Large intestine (tissue), 3 donors: ENCODE results near the gene GOLGA7B. TPM values are rescaled to one million over a fixed set of nuclear protein-coding genes. Genes with fewer than 3 reads are reported as not detected.

Experiments
- DNase-seq, 2 donors: peaks; one replicate each; pipeline versions ENCODE4 v3.0.0 to v3.0.0-alpha.2; 2013
- H3K27ac ChIP-seq: one replicate; pipeline ENCODE4 v1.5.1; 2013; ENCODE audit warnings: low read length
- H3K27me3 ChIP-seq: 2 replicates; pipeline ENCODE4 v1.6.1; 2013; ENCODE audit warnings: low read length; ENCODE audit not compliant: control insufficient read depth, insufficient read depth
- H3K36me3 ChIP-seq: 2 replicates; pipeline ENCODE4 v1.6.1; 2013; ENCODE audit warnings: low read length; ENCODE audit not compliant: control insufficient read depth, insufficient read depth
- H3K4me1 ChIP-seq: one replicate; pipeline ENCODE4 v1.6.1; 2013; ENCODE audit warnings: low read length; ENCODE audit not compliant: control insufficient read depth, insufficient read depth
- H3K4me3 ChIP-seq: one replicate; pipeline ENCODE4 v1.5.1; 2013; ENCODE audit warnings: low read length
- H3K9me3 ChIP-seq: one replicate; pipeline ENCODE4 v1.6.1; 2013; ENCODE audit warnings: mild to moderate bottlenecking, low read depth, low read length, moderate library complexity; ENCODE audit not compliant: control insufficient read depth
- WGBS: methylation state at CpG from one replicate; pipeline ENCODE4 v1.1.5; 2013; ENCODE audit warnings: low lambda C conversion rate; ENCODE audit not compliant: insufficient coverage; 5-methylcytosine and 5-hydroxymethylcytosine counted together
- polyA plus RNA-seq: library from polyadenylated mRNA; unstranded; fragments of 120-200 nt; gene quantifications from one replicate; pipeline ENCODE4 v1.2.1, GENCODE V29; 2013

GOLGA7B gene
- polyA plus RNA-seq, 1 donor = 3.9 TPM

DNA sequence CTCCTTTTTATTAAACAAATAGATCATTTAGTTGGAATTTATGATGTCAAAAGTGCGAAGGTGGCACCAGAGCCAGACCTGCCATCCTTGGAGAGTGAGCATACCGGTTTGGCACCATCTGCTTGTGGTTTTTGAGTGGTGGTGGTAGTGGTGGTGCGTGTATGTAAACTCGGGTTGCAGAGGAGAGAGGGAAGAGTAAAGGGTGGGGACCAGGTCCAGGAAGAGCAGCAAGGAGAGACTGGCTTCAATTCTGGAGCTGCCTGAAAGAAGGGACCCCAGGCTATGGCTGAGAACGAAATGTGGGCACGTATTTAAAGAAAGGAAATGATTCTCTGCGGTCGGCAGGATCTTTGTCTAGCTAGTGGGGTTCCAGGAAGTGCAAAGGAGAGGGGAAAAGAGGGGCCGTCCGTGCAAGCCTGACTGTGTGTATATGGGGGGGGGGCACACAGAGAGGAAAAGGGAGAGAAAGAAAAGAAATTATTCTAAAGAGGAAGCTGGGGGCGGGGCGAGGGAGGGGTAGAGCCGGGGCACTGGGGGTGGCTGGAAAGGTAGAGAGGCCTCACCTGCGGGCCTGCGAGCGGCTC, 448 bp upstream of the GOLGA7B start:
- H3K9me3 ChIP-seq = no peaks in the 10 kb centered on the region
- H3K36me3 ChIP-seq = no peaks in the 10 kb centered on the region
- H3K4me1 ChIP-seq = peaks cover 12% of the 10 kb centered on the region
- H3K4me3 ChIP-seq = peak overlapping the region; percentile 54
- peak in 1 of 2 donors; percentile 50 for DNase-seq
- H3K27me3 ChIP-seq = peaks cover 22% of the 10 kb centered on the region
- no peak overlapping the region for H3K27ac ChIP-seq
- 0% methylated on average over 1 of the region's 16 CpGs for WGBS

DNA sequence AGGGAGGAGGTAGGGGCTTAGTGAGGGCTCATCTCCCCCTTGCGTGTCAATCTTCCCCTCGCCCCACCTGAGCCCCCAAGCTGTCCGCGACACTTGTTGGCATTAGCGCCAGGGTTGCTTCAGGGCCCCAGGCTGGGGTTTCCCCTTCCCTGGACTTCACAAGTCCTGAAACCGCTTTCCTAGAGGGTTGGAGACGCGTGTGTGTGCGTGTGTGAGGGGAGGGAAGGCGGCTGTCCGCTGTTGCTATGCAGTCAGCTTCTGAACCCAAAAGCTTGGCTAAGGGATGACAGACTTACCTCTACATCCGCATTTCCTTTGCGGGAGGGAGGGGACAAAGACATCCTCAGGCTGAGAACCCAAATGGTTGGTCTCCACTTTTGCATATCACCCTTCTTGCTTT, 803 bp downstream of the GOLGA7B start:
- Histone ChIP-seq H3K27me3 (peaks cover 22% of the 10 kb centered on the region), H3K36me3 (no peaks in the 10 kb centered on the region), H3K27ac (no peak overlapping the region), H3K4me1 (peaks cover 23% of the 10 kb centered on the region), H3K9me3 (no peaks in the 10 kb centered on the region), H3K4me3 (peak overlapping the region; percentile 31)
- DNase-seq = peak; percentile 20 to 36
- WGBS = 60% methylated on average over 1 of the region's 13 CpGs

DNA sequence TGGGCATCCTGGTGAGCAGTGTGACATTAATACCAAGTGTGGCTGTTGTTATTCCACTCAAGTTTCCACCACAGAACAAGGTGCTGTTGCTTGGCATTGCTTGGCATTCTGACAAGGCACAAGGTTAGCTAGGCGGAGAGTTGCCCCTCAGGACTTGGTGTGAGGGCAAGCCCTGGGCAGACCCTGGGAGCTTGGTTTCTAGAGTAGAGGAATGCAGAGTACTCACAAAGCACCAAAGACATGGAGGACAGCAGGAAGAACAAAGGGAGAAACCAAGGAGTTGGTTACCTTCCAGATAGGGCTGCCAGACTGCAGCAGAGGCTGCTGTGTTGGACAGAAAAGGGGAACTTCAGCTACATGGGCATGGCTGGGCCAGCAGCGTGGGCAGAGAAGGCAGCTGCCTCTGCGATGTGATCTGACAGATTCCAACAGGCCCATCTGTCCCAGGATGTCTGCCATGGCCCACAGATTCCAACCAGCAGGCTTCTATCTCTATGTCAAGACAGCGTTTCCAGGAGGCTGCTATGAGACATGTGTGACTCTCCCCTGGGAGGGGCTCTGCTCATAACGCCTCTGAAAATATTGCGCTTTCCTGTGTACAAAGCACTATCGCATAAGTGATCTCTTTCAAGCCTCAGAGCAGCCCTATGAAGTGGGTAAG, 1.8 kb downstream of the GOLGA7B start:
- Histone ChIP-seq H3K27ac (no peak overlapping the region), H3K4me3 (no peak overlapping the region), H3K4me1 (peaks cover 27% of the 10 kb centered on the region), H3K9me3 (no peaks in the 10 kb centered on the region), H3K27me3 (peaks cover 22% of the 10 kb centered on the region), H3K36me3 (no peaks in the 10 kb centered on the region)
- WGBS = 100% methylated on average over 1 of the region's 7 CpGs
- DNase-seq = no peak

DNA sequence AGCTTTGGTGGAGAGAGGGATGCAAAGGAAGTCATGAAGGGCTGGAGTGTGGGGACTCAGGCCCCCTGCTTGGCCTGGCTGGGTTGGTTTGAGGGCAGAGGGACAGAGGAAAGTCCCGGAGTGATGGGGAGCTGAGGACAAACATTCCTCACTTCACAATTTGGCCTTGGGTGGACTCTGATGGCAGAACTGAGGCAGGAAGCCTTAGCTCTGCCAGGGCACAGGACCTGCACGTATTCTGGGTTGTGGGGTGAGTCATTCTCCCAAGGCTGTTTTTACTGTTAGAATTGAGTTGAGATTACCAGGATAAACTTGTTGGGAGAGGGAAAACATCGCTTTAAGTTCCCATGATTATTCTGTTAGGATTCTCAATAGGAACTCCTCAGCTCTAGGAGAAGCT, 2.6 kb downstream of the GOLGA7B start:
- WGBS = 60% methylated on average over 1 of the region's 3 CpGs
- no peaks in the 10 kb centered on the region for H3K36me3 ChIP-seq
- no peak overlapping the region for H3K4me3 ChIP-seq
- H3K4me1 ChIP-seq = peaks cover 27% of the 10 kb centered on the region
- H3K27ac ChIP-seq = no peak overlapping the region
- peaks cover 22% of the 10 kb centered on the region for H3K27me3 ChIP-seq
- H3K9me3 ChIP-seq = no peaks in the 10 kb centered on the region
- DNase-seq = no peak

DNA sequence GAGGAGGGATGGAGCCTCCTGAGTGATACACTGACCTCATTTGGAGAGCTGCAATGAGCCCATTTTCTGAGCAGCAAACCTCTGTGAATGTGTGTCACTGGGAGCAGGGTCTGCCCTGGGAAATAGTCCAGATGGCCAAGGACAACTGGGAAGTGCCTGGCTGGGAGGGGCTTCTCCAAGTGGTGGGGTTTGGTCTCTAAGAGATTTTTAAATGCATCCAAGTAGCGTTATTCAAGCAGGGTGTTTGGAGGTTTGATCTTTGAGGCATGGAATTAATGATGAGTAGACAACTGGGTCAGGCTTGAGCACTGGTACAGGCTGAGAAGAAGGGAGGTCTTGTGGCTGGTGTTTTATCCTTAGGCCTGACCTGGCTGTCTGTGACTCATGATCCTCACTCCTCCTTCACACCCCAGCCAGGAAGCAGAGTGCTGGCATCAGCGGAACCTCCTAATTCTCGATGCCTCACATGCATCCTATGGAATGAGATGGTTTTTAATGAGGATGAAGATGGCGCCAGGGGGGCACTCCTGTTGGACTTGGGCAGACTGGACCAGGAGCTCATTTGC, 3.3 kb downstream of the GOLGA7B start:
- Histone ChIP-seq H3K27ac (no peak overlapping the region), H3K9me3 (no peaks in the 10 kb centered on the region), H3K4me3 (no peak overlapping the region), H3K4me1 (peaks cover 27% of the 10 kb centered on the region), H3K27me3 (peaks cover 22% of the 10 kb centered on the region), H3K36me3 (no peaks in the 10 kb centered on the region)
- no CpG with 5 or more reads among the region's 4 CpGs for WGBS
- DNase-seq = no peak

DNA sequence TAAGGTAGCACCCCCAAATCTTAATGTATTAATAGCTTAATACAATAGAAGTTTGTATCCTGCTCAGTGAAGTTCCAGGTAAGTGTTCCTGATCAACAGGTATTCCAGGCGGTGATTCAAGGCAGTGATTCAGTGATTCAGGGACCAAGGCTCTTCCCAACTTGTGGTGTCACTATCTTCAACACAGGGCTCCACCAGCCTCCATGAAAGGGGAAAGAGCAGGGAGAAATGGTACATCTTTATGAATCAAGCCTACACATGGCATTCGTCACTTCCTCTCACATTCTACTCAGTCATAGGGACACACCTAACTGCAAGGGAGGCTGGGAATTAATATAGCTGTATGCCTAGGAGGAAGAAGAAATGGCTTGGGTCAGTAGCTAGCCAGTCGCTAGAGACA, 5.1 kb downstream of the GOLGA7B start:
- DNase-seq = no peak
- H3K27me3 ChIP-seq = peaks cover 18% of the 10 kb centered on the region
- H3K9me3 ChIP-seq = no peaks in the 10 kb centered on the region
- H3K27ac ChIP-seq = peak overlapping the region; percentile 46
- WGBS = no CpG with 5 or more reads among the region's 3 CpGs
- H3K4me1 ChIP-seq = peaks cover 40% of the 10 kb centered on the region
- H3K4me3 ChIP-seq = no peak overlapping the region
- no peaks in the 10 kb centered on the region for H3K36me3 ChIP-seq

DNA sequence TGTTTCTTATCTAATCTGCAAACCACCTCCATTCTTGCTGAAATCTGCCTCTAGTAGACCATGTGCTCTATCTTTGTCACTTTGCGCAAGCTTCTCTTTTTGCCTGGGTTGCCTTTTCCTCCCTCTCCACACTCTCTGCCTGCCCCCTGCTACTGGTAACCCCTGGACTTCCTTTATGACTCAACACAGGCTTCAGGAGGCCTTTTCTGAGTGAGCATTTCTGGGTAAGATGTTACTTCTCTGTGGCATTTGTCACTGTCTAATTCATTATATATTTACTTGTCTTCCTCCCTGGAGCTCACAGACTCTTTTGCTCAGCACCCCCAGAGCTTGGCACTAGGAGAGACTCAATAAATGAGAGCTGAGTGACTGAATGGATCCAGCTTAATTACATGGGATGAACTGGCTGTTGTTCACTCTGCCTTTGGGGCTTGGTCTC, 8.4 kb downstream of the GOLGA7B start:
- no peaks in the 10 kb centered on the region for H3K27me3 ChIP-seq
- H3K4me1 ChIP-seq = peaks cover 62% of the 10 kb centered on the region
- H3K9me3 ChIP-seq = no peaks in the 10 kb centered on the region
- DNase-seq = peak; percentile 83 to 91
- H3K4me3 ChIP-seq = no peak overlapping the region
- no peaks in the 10 kb centered on the region for H3K36me3 ChIP-seq
- WGBS = 29% methylated on average over 1 of the region's 1 CpG
- H3K27ac ChIP-seq = peak overlapping the region; percentile 87

DNA sequence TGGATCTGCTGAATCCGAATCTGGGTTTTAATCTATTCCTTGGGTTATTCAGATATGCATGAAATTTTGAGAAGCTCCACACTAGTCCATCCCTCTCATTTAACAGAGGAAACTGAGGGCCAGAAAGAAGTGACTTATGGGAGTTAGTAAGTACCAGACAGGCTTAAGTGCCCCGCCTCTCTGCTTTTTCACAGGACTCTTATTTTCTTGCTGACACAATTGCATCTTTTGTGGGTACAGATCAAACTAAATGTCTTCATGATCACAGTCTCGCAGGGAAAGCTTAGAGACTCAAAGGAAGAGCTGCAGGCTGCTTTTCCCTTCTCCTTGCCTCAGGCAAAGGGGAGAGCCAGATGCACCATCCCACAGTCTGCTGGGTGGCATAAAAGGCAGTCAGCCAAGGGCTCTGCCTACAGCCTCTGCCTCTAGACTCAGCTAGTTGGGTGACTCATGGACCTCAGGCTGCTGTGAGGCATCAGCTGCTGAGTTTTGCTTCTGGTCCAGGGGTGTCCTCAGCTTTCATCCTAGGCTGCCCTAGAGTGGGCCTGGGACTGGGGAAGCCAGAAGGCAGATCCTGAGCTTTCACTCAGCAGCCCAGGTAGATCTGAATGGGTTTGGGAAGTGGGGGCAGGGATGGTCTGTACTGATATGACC, 11.6 kb downstream of the GOLGA7B start:
- DNase-seq = peak; percentile 31 to 38
- Histone ChIP-seq H3K4me1 (peaks cover 45% of the 10 kb centered on the region), H3K27me3 (no peaks in the 10 kb centered on the region), H3K9me3 (no peaks in the 10 kb centered on the region), H3K36me3 (no peaks in the 10 kb centered on the region), H3K27ac (no peak overlapping the region), H3K4me3 (no peak overlapping the region)
- no CpG with 5 or more reads among the region's 3 CpGs for WGBS

DNA sequence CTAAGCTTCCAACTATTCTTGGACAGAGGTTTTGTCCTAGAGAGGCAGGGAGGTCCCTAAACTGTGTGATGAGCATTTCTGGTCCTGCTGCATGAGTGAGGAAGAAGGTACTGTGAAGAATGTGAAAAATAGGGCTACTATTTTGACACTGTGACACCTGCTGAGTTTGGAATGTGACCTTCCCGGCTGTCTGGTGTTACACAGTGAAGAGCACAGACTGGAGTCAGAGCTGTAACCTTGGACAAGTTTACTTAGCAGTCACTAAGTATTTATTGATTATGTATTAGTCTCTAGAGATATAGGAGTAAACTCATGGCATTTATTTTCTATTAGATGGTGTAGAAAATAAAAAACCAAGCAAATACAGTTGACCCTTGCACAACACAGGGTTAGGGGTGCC, 12.3 kb downstream of the GOLGA7B start:
- H3K9me3 ChIP-seq = no peaks in the 10 kb centered on the region
- whole genome bisulfite sequencing = no CpG with 5 or more reads among the region's 1 CpG
- no peaks in the 10 kb centered on the region for H3K36me3 ChIP-seq
- peak; percentile 17 to 27 for DNase-seq
- H3K27ac ChIP-seq = no peak overlapping the region
- peaks cover 45% of the 10 kb centered on the region for H3K4me1 ChIP-seq
- no peaks in the 10 kb centered on the region for H3K27me3 ChIP-seq
- H3K4me3 ChIP-seq = no peak overlapping the region

DNA sequence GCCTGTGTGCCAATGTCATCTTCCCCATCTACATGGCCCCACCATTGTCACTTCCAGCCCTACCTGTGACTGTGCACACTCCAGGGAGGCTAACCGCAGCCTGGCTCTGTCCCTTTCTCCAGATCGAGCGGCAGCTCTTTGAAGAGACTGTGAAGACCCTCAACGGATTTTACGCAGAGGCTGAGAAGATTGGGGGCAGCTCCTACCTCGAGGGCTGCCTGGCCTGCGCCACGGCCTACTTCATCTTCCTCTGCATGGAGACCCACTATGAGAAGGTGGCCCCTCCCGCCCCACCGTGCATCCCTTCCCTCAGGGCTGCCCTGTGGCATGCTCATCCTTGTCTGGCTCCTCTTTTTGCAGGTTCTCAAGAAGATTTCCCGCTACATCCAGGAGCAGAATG, 14.2 kb downstream of the GOLGA7B start:
- no peaks in the 10 kb centered on the region for H3K36me3 ChIP-seq
- no peak overlapping the region for H3K4me3 ChIP-seq
- H3K27me3 ChIP-seq = no peaks in the 10 kb centered on the region
- H3K9me3 ChIP-seq = no peaks in the 10 kb centered on the region
- no peak overlapping the region for H3K27ac ChIP-seq
- peaks cover 37% of the 10 kb centered on the region for H3K4me1 ChIP-seq
- WGBS = no CpG with 5 or more reads among the region's 11 CpGs
- DNase-seq = no peak
